ENCODE measurements around the gene LRP1-AS. TPM values are rescaled to one million over a fixed set of nuclear protein-coding genes. Genes with fewer than 3 reads are reported as not detected.

Gene LRP1-AS
- total and polyA plus RNA-seq, 3 donors from 2014 or later, result not detected

DNA sequence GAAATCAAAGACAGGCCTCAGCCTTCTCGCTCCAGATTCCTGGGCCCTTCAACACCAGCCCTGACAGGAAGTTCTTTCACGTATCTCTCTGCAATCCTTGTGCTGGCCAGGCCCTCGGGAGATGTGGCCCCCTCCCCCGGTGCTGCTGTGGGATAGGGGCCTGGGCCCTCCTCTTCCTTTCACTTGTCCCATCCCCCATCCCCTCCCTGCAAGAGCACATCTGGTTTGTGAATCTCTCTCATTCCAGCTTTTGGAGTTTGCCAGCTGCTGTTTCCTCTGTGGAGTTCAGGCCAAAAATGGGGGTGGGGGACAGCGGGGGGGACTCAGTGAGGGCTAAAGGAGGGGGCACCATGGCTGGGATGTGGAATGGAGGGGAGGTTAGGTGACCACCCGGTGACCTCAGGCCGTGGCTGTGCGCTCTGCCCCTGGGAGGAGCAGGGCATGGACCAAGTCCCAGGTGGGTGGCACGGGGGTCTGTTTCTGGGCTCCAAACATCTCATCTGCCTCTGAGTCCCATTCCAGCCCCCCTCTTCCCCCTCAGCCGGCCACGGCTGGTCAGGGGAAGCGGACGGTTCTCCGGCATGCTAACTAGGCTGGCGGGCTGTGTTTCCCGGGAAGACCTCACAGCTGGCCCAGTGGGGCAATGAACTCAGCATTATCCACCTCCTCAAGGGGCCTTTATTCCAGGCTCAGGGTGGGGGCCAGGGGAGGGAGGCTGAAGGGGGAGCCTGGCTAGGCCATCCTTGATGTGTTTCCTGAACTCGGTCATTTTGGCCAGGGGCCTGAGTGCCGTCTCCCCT, 11.7 kb downstream of the LRP1-AS start:
- intact Hi-C loops (cut with DNase I; ENCODE audit: low total_unique reads), result no loop called here
- H3K27ac ChIP-seq, result peak overlapping the region; percentile 18 to 98
- H3K9me3 ChIP-seq, result no peaks in the 10 kb centered on the region
- peaks cover 72% of the 10 kb centered on the region for H3K4me1 ChIP-seq
- no peak overlapping the region for H3K4me3 ChIP-seq
- TF ChIP-seq, protein P1, sequence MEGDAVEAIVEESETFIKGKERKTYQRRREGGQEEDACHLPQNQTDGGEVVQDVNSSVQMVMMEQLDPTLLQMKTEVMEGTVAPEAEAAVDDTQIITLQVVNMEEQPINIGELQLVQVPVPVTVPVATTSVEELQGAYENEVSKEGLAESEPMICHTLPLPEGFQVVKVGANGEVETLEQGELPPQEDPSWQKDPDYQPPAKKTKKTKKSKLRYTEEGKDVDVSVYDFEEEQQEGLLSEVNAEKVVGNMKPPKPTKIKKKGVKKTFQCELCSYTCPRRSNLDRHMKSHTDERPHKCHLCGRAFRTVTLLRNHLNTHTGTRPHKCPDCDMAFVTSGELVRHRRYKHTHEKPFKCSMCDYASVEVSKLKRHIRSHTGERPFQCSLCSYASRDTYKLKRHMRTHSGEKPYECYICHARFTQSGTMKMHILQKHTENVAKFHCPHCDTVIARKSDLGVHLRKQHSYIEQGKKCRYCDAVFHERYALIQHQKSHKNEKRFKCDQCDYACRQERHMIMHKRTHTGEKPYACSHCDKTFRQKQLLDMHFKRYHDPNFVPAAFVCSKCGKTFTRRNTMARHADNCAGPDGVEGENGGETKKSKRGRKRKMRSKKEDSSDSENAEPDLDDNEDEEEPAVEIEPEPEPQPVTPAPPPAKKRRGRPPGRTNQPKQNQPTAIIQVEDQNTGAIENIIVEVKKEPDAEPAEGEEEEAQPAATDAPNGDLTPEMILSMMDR (IDR thresholded peaks at IDR 0.05), result no peak
- no peak for TF ChIP-seq POLR2A (IDR thresholded peaks at IDR 0.05)
- H3K36me3 ChIP-seq (ENCODE audit: low read depth, missing control alignments), result no peaks in the 10 kb centered on the region
- DNase-seq, result peak; percentile 70
- no peaks in the 10 kb centered on the region for H3K27me3 ChIP-seq
- 36 to 41% methylated on average over 9 to 18 of the region's 18 CpGs for WGBS, 2 donors

DNA sequence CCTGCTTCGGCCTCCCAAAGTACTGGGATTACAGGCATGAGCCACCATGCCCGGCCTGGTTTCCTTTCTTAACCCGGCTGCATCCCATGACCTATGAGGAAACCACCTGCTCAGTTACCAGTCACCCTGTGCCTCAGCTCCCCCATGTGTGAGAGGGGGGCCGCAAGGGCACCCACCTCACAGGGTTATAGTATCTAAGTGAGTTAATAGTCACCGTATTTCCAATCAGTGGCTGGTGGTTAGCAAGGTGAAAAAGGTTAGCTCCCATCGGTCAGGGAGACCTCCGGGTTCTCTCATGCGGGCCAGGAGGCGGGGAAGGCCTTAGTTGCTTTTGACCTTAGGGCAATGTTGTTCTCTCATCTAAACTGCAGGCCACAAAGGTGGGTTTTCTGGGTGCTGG, 12.5 kb downstream of the LRP1-AS start:
- intact Hi-C loops (cut with DNase I; ENCODE audit: low total_unique reads), result no loop called here
- peaks cover 80% of the 10 kb centered on the region for H3K4me1 ChIP-seq
- H3K27me3 ChIP-seq, result no peaks in the 10 kb centered on the region
- no peak for DNase-seq
- no peaks in the 10 kb centered on the region for H3K9me3 ChIP-seq
- no peak for TF ChIP-seq POLR2A (IDR thresholded peaks at IDR 0.05)
- TF ChIP-seq, protein P1 (IDR thresholded peaks at IDR 0.05), result no peak
- WGBS, 2 donors, result 55 to 67% methylated on average over 9 of the region's 9 CpGs
- peak overlapping the region; percentile 18 to 98 for H3K27ac ChIP-seq
- no peak overlapping the region for H3K4me3 ChIP-seq
- no peaks in the 10 kb centered on the region for H3K36me3 ChIP-seq (ENCODE audit: low read depth, missing control alignments)

DNA sequence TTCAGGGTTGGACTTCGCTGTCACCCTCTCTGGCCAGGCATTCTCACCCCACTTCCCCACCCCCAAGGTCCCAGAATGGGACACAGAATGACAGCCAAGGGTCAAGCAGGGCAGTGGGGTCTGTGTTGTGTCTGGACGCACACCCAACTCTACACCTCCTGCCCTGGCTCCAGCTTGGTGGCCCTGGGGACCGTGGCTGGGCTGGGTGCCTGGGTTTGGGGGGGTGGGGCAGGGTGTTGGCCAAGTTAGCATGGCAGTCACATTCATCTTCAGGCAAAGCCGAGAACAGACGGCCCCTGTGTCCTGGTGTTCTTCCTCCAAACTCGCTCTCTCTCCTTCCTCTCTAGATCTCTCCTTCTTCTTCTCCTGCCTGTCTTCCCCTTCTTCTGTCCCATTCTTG, 13.5 kb downstream of the LRP1-AS start:
- Histone ChIP-seq H3K36me3 (ENCODE audit: low read depth, missing control alignments) (no peaks in the 10 kb centered on the region), H3K27ac (peak overlapping the region; percentile 18 to 98), H3K4me1 (peaks cover 82% of the 10 kb centered on the region), H3K9me3 (no peaks in the 10 kb centered on the region), H3K4me3 (no peak overlapping the region), H3K27me3 (no peaks in the 10 kb centered on the region)
- DNase-seq, result no peak
- WGBS, 2 donors, result 53 to 55% methylated on average over 6 of the region's 6 CpGs
- no peak for TF ChIP-seq POLR2A (IDR thresholded peaks at IDR 0.05)
- TF ChIP-seq, protein P1 (IDR thresholded peaks at IDR 0.05), result no peak
- intact Hi-C loops (cut with DNase I; ENCODE audit: low total_unique reads), result no loop called here

DNA sequence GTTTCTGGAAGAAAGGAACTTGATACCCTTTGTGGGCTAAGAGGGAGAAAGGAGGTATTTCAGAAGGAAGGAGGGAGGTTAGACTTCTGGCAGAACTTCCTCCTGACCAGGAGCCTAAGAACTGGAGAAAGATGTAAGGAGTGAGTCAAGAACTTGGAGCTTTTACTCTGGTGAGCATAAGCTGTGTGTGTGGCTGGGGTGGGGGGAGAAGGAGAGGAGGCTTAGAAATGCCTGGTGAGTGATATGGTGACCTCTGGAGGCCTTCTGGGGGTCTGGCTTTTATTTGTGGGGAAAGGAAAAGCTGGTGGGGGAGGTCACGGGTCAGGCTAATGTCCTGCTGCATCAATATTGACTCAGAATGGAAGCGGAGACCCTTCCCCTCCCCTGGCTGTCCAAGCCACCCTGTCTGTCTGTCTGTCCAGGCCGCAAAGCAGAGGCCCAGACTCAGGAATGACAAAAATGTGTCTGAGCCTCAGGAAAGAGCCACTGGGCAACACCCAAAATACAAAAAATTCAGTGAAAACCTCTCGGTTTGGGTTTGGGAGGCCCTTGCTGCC, 14.3 kb downstream of the LRP1-AS start:
- WGBS, 2 donors, result 38 to 45% methylated on average over 4 of the region's 4 CpGs
- DNase-seq, result no peak
- Histone ChIP-seq H3K27ac (peak overlapping the region; percentile 60 to 98), H3K27me3 (no peaks in the 10 kb centered on the region), H3K9me3 (no peaks in the 10 kb centered on the region), H3K4me1 (peaks cover 76% of the 10 kb centered on the region), H3K4me3 (no peak overlapping the region), H3K36me3 (ENCODE audit: low read depth, missing control alignments) (no peaks in the 10 kb centered on the region)
- intact Hi-C loops (cut with DNase I; ENCODE audit: low total_unique reads), result no loop called here
- TF ChIP-seq POLR2A (IDR thresholded peaks at IDR 0.05), result no peak
- TF ChIP-seq, protein P1 (IDR thresholded peaks at IDR 0.05), result no peak
